Measurements from ENCODE around the gene DENND2D.

Gene DENND2D

GRCh38 chr1:111199881-111200801 is at the start of gene DENND2D:
Gene DENND2D (minus strand): TSS chr1:111200646. CDS start chr1:111200459, 187 bp downstream.
- DNase-seq (ENCODE audit: low read depth, low spot score), result no peak
- H3K27ac ChIP-seq, result peak within 1 kb of the TSS; percentile 79

GRCh38 chr1:111249960-111250359 is 49.5 kb upstream of the DENND2D start:
- no peak for DNase-seq (ENCODE audit: low read depth, low spot score)

GRCh38 chr1:111247125-111247838 is 46.8 kb upstream of the DENND2D start:
- no peak overlapping the region for H3K27ac ChIP-seq
- no peak for DNase-seq (ENCODE audit: low read depth, low spot score)

More at GRCh38 chr1:111249960-111250359, 49.5 kb upstream of the DENND2D start:
- H3K27ac ChIP-seq, result no peak overlapping the region

- H3K27ac ChIP-seq, result no peak overlapping the region
- no peak for DNase-seq (ENCODE audit: low read depth, low spot score)
Observed at GRCh38 chr1:111242805-111243523, 42.5 kb upstream of the DENND2D start.

- H3K27ac ChIP-seq, result no peak overlapping the region
- DNase-seq (ENCODE audit: low read depth, low spot score), result no peak
Observed at GRCh38 chr1:111241797-111242196, 41.4 kb upstream of the DENND2D start.

GRCh38 chr1:111238056-111238795 is 37.8 kb upstream of the DENND2D start:
- H3K27ac ChIP-seq, result no peak overlapping the region
- DNase-seq (ENCODE audit: low read depth, low spot score), result no peak

GRCh38 chr1:111236806-111237205 is 36.4 kb upstream of the DENND2D start:
- no peak for DNase-seq (ENCODE audit: low read depth, low spot score)
- H3K27ac ChIP-seq, result no peak overlapping the region

- no peak for DNase-seq (ENCODE audit: low read depth, low spot score)
- H3K27ac ChIP-seq, result no peak overlapping the region
Observed at GRCh38 chr1:111236379-111236778, 35.9 kb upstream of the DENND2D start.

- DNase-seq (ENCODE audit: low read depth, low spot score), result peak; percentile 41
- H3K27ac ChIP-seq, result peak overlapping the region; percentile 26
Observed at GRCh38 chr1:111234866-111235265, 34.4 kb upstream of the DENND2D start.

GRCh38 chr1:111234258-111234657 is 33.8 kb upstream of the DENND2D start:
- no peak for DNase-seq (ENCODE audit: low read depth, low spot score)
- H3K27ac ChIP-seq, result peak overlapping the region; percentile 26

- DNase-seq (ENCODE audit: low read depth, low spot score), result no peak
- H3K27ac ChIP-seq, result no peak overlapping the region
Observed at GRCh38 chr1:111232134-111232533, 31.7 kb upstream of the DENND2D start.

- H3K27ac ChIP-seq, result peak overlapping the region; percentile 2
- no peak for DNase-seq (ENCODE audit: low read depth, low spot score)
Observed at GRCh38 chr1:111228748-111229126, 28.3 kb upstream of the DENND2D start.

- peak; percentile 50 for DNase-seq (ENCODE audit: low read depth, low spot score)
Observed at GRCh38 chr1:111227851-111228747, 27.7 kb upstream of the DENND2D start.

GRCh38 chr1:111227434-111227833 is 27.0 kb upstream of the DENND2D start, which contains the start of gene CHI3L2:
Gene CHI3L2 (plus strand): TSS chr1:111227713. CDS start chr1:111227730, 17 bp downstream.
- DNase-seq (ENCODE audit: low read depth, low spot score), result no peak
- peak within 1 kb of the TSS; percentile 2 for H3K27ac ChIP-seq

More at GRCh38 chr1:111227851-111228747, 27.7 kb upstream of the DENND2D start:
- H3K27ac ChIP-seq, result peak overlapping the region; percentile 2

- DNase-seq (ENCODE audit: low read depth, low spot score), result no peak
- H3K27ac ChIP-seq, result no peak overlapping the region
Observed at GRCh38 chr1:111225717-111226400, 25.4 kb upstream of the DENND2D start.

GRCh38 chr1:111225091-111225490 is 24.6 kb upstream of the DENND2D start:
- no peak for DNase-seq (ENCODE audit: low read depth, low spot score)
- no peak overlapping the region for H3K27ac ChIP-seq

GRCh38 chr1:111223126-111223685 is 22.8 kb upstream of the DENND2D start:
- peak overlapping the region; percentile 15 for H3K27ac ChIP-seq
- no peak for DNase-seq (ENCODE audit: low read depth, low spot score)

Measured in epithelial cell of prostate (primary cell).